Effector memory CD4-positive, alpha-beta T cell (primary cell): ENCODE measurements around the gene LIPN.

Experiments used
- DNase-seq, 3 donors: peaks; one replicate each; pipeline ENCODE4 v3.0.0-alpha.2; 2020
- H3K27ac ChIP-seq: 2 replicates; pipeline ENCODE4 v1.7.0; 2013; ENCODE audit warnings: mild to moderate bottlenecking, low read length, moderate library complexity; ENCODE audit not compliant: insufficient read depth, poor library complexity, severe bottlenecking
- H3K27me3 ChIP-seq: replicated peaks from 2 replicates; pipeline ENCODE4 v1.7.0; 2013; ENCODE audit warnings: mild to moderate bottlenecking, low read length; ENCODE audit not compliant: insufficient read depth, control insufficient read depth, poor library complexity, severe bottlenecking
- H3K36me3 ChIP-seq: 2 replicates; pipeline ENCODE4 v1.7.0; 2013; ENCODE audit warnings: mild to moderate bottlenecking, low read length, moderate library complexity; ENCODE audit not compliant: control insufficient read depth, insufficient read depth
- H3K4me1 ChIP-seq: 2 replicates; pipeline ENCODE4 v1.7.0; 2013; ENCODE audit warnings: low read length, mild to moderate bottlenecking; ENCODE audit not compliant: control insufficient read depth, insufficient read depth, poor library complexity, severe bottlenecking
- H3K4me3 ChIP-seq: 2 replicates; pipeline ENCODE4 v1.7.0; 2013; ENCODE audit warnings: low read length, low read depth, mild to moderate bottlenecking; ENCODE audit not compliant: insufficient read depth, poor library complexity, severe bottlenecking
- H3K9me3 ChIP-seq: 2 replicates; pipeline ENCODE4 v1.7.0; 2013; ENCODE audit warnings: mild to moderate bottlenecking, low read length, moderate library complexity; ENCODE audit not compliant: control insufficient read depth

Gene LIPN

DNA sequence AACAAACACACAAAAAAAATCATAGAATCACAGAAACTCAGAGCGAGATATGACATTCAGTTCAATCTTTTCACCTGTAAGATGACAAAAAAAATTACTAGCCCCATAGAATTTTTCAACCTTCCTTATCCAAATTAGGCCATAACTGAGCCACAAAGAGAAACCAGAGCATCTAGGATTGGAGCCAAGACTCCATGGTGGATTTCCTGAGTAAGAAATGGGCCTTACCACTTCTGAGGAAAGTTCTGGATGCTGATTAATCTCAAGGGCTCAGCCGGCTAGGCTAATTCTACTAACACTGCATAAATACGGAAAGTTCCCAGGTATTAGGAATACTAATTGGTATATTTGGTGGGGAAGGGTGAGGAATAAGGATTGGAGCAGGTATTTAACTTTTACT, 59.5 kb downstream of the LIPN start:
- Histone ChIP-seq H3K27ac (no peak overlapping the region), H3K9me3 (no peaks in the 10 kb centered on the region), H3K27me3 (no peaks in the 10 kb centered on the region), H3K4me1 (peaks cover 5% of the 10 kb centered on the region), H3K36me3 (no peaks in the 10 kb centered on the region), H3K4me3 (no peak overlapping the region)
- no peak for DNase-seq

GRCh38 chr10:88820748-88821401, 61.1 kb downstream of the LIPN start:
- no peak overlapping the region for H3K27ac ChIP-seq
- H3K27me3 ChIP-seq: no peaks in the 10 kb centered on the region
- peaks cover 16% of the 10 kb centered on the region for H3K4me1 ChIP-seq
- no peaks in the 10 kb centered on the region for H3K9me3 ChIP-seq
- DNase-seq: no peak
- no peak overlapping the region for H3K4me3 ChIP-seq
- H3K36me3 ChIP-seq: no peaks in the 10 kb centered on the region

GRCh38 chr10:88826388-88826787, 66.6 kb downstream of the LIPN start:
- H3K9me3 ChIP-seq: no peaks in the 10 kb centered on the region
- no peaks in the 10 kb centered on the region for H3K27me3 ChIP-seq
- peaks cover 23% of the 10 kb centered on the region for H3K4me1 ChIP-seq
- no peak overlapping the region for H3K27ac ChIP-seq
- H3K36me3 ChIP-seq: no peaks in the 10 kb centered on the region
- H3K4me3 ChIP-seq: no peak overlapping the region
- DNase-seq: no peak

DNA sequence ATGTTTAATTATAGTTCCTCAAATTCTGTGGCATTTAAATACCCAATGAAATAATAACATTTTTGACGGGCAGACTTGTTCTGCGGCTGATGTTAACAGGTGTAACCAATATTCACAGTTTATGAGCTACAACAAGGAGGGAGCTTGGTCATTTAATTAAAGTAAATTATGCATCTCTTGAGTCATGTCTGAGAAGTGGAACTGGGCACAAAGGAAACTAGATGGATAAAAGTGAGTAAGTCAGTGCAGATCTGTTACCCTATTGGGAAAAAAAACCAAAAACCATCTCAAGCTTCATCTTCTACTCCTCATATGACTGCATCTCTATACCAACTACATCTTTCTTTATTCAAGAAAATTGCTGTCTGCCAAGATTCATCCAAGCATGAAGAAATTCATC, 67.9 kb downstream of the LIPN start:
- Histone ChIP-seq H3K27me3 (no peaks in the 10 kb centered on the region), H3K27ac (no peak overlapping the region), H3K36me3 (no peaks in the 10 kb centered on the region), H3K4me1 (peaks cover 28% of the 10 kb centered on the region), H3K4me3 (no peak overlapping the region), H3K9me3 (no peaks in the 10 kb centered on the region)
- DNase-seq: no peak

- no peak overlapping the region for H3K4me3 ChIP-seq
- H3K27me3 ChIP-seq: no peaks in the 10 kb centered on the region
- H3K36me3 ChIP-seq: no peaks in the 10 kb centered on the region
- peaks cover 31% of the 10 kb centered on the region for H3K4me1 ChIP-seq
- no peak for DNase-seq
- H3K27ac ChIP-seq: no peak overlapping the region
- no peaks in the 10 kb centered on the region for H3K9me3 ChIP-seq
Observed at GRCh38 chr10:88828310-88828709, 68.5 kb downstream of the LIPN start.
